ENCODE data around the gene SLC12A7.

GRCh38 chr5:1153428-1153827 lies 41.6 kb upstream of the SLC12A7 start:
- no peak for TF ChIP-seq CTCF (conservative IDR thresholded peaks at IDR 0.05; ENCODE audit: low read depth, low read length)
- no peak for TF ChIP-seq EZH2 (IDR thresholded peaks at IDR 0.05; ENCODE audit: low read length, unreplicated experiment)
- TF ChIP-seq EZH2phosphoT487 (IDR thresholded peaks at IDR 0.05; ENCODE audit: borderline replicate concordance, low read length), result no peak

All from PC-3 (cell line).